DND-41 (cell line): ENCODE results near the gene AFF1.

ENCODE experiments used
- ATAC-seq: fragments of 200-7000 bp; cut with Tn5 transposase; 3 replicates; pipeline ENCODE4 v1.9.1; 2021; ENCODE audit warnings: low read depth; ENCODE audit not compliant: insufficient read depth
- DNase-seq: peaks from one replicate; pipeline ENCODE4 v3.0.0-alpha.2; 2020
- H2AFZ ChIP-seq: 2 replicates; pipeline ENCODE4 v1.6.0; 2012; ENCODE audit warnings: low read depth, low read length
- H3K27ac ChIP-seq: 2 replicates; pipeline ENCODE4 v1.5.1; 2012; ENCODE audit warnings: low read length, inconsistent platforms
- H3K27me3 ChIP-seq: fragments of 200-600 bp; sonication (generic); 2 replicates; pipeline ENCODE4 v1.6.0; 2012; ENCODE audit warnings: low read length, mild to moderate bottlenecking, inconsistent platforms; ENCODE audit not compliant: insufficient read depth, poor library complexity
- H3K36me3 ChIP-seq: 2 replicates; pipeline ENCODE4 v1.5.1; 2012; ENCODE audit warnings: low read length, inconsistent platforms; ENCODE audit not compliant: insufficient read depth
- H3K4me1 ChIP-seq: 2 replicates; pipeline ENCODE4 v1.5.1; 2012; ENCODE audit warnings: mild to moderate bottlenecking, low read length; ENCODE audit not compliant: insufficient read depth
- H3K4me2 ChIP-seq: 2 replicates; pipeline ENCODE4 v1.6.0; 2012; ENCODE audit warnings: mild to moderate bottlenecking, moderate library complexity, low read length, inconsistent platforms; ENCODE audit not compliant: insufficient read depth
- H3K4me3 ChIP-seq, 2 experiments: fragments of 200-600 bp in 1 of 2; shearing (Covaris generic) in 1 of 2; 2 replicates each; pipeline ENCODE4 v1.5.1; 2012 to 2016; ENCODE audit warnings: inconsistent platforms in 2 of 2, low read length in 2 of 2, mild to moderate bottlenecking in 2 of 2, low read depth in 1 of 2, moderate library complexity in 1 of 2
- H3K79me2 ChIP-seq: 2 replicates; pipeline ENCODE4 v1.6.0; 2012; ENCODE audit warnings: low read length, inconsistent platforms; ENCODE audit not compliant: insufficient read depth
- H3K9ac ChIP-seq: 2 replicates; pipeline ENCODE4 v1.6.0; 2012; ENCODE audit warnings: low read depth, mild to moderate bottlenecking, inconsistent platforms, low read length, moderate library complexity
- H3K9me3 ChIP-seq: 2 replicates; pipeline ENCODE4 v1.5.1; 2012; ENCODE audit warnings: low read length, moderate library complexity, mild to moderate bottlenecking, inconsistent platforms; ENCODE audit not compliant: insufficient read depth, severe bottlenecking
- H4K20me1 ChIP-seq: 2 replicates; pipeline ENCODE4 v1.6.0; 2012; ENCODE audit warnings: low read length; ENCODE audit not compliant: insufficient read depth
- EZH2 ChIP-seq: IDR thresholded peaks from 3 replicates; pipeline ENCODE4 v1.6.1; 2012; ENCODE audit warnings: borderline replicate concordance, low read depth, mild to moderate bottlenecking, moderate library complexity, low read length, inconsistent platforms; ENCODE audit not compliant: severe bottlenecking
- TF ChIP-seq, protein P1 (sequence below): IDR thresholded peaks from 2 replicates; pipeline ENCODE4 v1.5.1; 2012; ENCODE audit warnings: borderline replicate concordance, low read length, moderate library complexity, mild to moderate bottlenecking; ENCODE audit not compliant: poor library complexity, severe bottlenecking; ENCODE audit errors: extremely low read depth

AFF1 gene

DNA sequence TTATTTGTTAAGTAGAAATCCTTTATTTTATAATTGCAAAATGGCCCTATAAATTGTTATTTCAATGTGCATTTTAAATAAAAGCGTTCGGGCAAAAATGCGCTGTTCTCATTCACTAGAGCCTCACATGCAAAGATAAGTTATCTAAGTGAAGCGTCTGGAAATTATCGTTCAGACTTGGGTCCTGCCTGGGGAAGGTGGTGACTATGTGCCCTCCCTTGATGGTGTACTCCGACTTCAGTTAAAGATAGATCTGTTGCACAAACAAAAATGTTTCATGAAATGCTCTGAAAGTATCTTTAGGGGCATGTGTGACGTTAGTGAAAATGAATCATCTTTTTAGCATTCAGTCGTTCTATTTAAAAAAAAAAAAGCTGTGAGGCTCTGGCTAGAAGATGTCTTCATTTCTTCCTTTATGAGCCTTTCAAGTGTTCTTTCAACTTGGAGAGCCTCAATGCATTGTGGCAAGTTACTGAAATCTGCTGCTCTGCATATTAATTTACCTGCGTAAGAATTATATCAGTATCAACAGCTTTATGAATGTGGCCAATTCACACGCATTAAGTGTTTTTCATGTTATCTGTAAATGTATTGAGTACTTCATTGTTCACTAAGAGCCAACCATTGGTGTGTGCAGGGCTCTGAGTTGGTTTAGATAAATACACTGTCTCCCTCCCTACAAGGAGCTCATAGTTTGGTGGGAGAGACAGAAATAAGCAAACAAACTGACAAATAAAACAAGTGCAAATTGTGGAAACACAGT is 83.0 kb downstream of the AFF1 start:
- Histone ChIP-seq H3K4me1 (peaks cover 58% of the 10 kb centered on the region), H3K36me3 (no peaks in the 10 kb centered on the region), H3K4me3 (no peak overlapping the region), H2AFZ (no peak overlapping the region), H3K4me2 (no peak overlapping the region), H3K79me2 (peaks cover 100% of the 10 kb centered on the region), H3K27me3 (no peaks in the 10 kb centered on the region), H4K20me1 (peaks cover 44% of the 10 kb centered on the region; the same call in 1 of the 2 replicates), H3K27ac (no peak overlapping the region), H3K9ac (no peak overlapping the region), H3K9me3 (no peaks in the 10 kb centered on the region)
- TF ChIP-seq, protein P1, sequence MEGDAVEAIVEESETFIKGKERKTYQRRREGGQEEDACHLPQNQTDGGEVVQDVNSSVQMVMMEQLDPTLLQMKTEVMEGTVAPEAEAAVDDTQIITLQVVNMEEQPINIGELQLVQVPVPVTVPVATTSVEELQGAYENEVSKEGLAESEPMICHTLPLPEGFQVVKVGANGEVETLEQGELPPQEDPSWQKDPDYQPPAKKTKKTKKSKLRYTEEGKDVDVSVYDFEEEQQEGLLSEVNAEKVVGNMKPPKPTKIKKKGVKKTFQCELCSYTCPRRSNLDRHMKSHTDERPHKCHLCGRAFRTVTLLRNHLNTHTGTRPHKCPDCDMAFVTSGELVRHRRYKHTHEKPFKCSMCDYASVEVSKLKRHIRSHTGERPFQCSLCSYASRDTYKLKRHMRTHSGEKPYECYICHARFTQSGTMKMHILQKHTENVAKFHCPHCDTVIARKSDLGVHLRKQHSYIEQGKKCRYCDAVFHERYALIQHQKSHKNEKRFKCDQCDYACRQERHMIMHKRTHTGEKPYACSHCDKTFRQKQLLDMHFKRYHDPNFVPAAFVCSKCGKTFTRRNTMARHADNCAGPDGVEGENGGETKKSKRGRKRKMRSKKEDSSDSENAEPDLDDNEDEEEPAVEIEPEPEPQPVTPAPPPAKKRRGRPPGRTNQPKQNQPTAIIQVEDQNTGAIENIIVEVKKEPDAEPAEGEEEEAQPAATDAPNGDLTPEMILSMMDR: no peak
- no peak for TF ChIP-seq EZH2
- no peak for DNase-seq
- no peak for ATAC-seq

DNA sequence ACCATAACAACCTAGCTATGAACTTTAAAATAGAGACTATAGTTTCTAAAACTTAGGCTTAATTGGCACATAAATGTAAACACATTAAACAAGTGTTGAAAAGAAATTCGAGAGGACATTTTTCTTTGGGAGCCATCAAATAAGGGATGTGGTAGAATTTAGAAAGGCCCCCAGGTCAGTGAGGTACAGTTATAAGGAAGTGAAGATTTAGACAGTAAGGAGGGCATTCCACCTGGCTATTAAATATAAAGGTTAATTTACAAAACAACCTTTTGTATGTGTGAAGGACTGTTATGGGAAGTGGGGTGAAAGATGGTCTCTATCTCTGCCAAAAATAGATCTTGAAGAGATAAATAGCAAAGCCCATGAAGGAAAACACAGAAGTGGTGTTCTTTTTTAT is 83.9 kb downstream of the AFF1 start:
- ATAC-seq: no peak
- Histone ChIP-seq H2AFZ (no peak overlapping the region), H3K9ac (no peak overlapping the region), H3K27ac (no peak overlapping the region), H3K4me3 (no peak overlapping the region), H3K9me3 (no peaks in the 10 kb centered on the region), H3K36me3 (no peaks in the 10 kb centered on the region), H3K4me1 (peaks cover 48% of the 10 kb centered on the region), H3K79me2 (peaks cover 99% of the 10 kb centered on the region), H3K27me3 (no peaks in the 10 kb centered on the region), H4K20me1 (peaks cover 47% of the 10 kb centered on the region; the same call in 1 of the 2 replicates), H3K4me2 (no peak overlapping the region)
- DNase-seq: no peak
- TF ChIP-seq, protein P1: no peak
- no peak for TF ChIP-seq EZH2

DNA sequence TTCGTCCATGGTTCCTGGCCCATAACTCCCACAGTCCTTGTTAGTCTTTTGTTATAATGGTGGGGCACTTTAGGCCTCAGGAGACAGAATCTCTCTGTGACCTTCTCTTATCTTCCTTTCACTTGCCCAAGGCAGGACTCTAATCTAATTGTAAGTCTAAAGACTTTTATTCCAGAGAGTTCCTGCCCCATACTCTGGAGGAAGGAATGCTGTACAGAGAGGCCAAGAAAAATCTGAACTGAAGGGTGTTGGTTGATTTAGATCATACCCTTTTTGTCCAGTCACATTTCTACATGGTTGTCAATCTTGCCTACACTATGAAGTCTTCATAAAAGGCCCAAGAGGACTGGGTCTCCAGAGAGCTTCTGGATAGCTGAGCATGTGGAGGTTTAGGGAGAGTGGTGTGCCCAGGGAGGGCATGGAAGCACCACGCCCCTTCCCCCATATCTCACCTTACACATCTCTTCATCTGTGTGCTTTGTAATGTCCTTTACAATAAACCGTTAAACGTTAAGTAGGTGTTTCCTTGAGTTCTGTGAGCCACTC is 84.5 kb downstream of the AFF1 start:
- Histone ChIP-seq H3K27ac (peak overlapping the region; percentile 46), H2AFZ (no peak overlapping the region), H3K27me3 (no peaks in the 10 kb centered on the region), H3K79me2 (peaks cover 99% of the 10 kb centered on the region), H3K4me2 (no peak overlapping the region), H3K9ac (no peak overlapping the region), H3K36me3 (no peaks in the 10 kb centered on the region), H3K9me3 (no peaks in the 10 kb centered on the region), H4K20me1 (peaks cover 53% of the 10 kb centered on the region), H3K4me3 (no peak overlapping the region), H3K4me1 (peaks cover 42% of the 10 kb centered on the region)
- TF ChIP-seq EZH2: no peak
- TF ChIP-seq, protein P1: no peak
- peak; percentile 53; the same call in 2 of the 3 replicates for ATAC-seq
- DNase-seq: no peak
